Measurements from ENCODE around the gene SNRPD1. TPM values are rescaled to one million over a fixed set of nuclear protein-coding genes. Genes with fewer than 3 reads are reported as not detected.

The SNRPD1 gene
- total RNA-seq, 6 experiments from 2014 or later: 3.5 to 16.3 (median 9.4) TPM

- no peak for DNase-seq
- no peak for ATAC-seq
- WGBS (ENCODE audit: insufficient coverage, low coverage, low lambda C conversion rate, missing lambda C conversion rate): 88% methylated on average over 2 of the region's 7 CpGs
Observed at GRCh38 chr18:21593540-21594257, 18.4 kb upstream of the SNRPD1 start.

DNA sequence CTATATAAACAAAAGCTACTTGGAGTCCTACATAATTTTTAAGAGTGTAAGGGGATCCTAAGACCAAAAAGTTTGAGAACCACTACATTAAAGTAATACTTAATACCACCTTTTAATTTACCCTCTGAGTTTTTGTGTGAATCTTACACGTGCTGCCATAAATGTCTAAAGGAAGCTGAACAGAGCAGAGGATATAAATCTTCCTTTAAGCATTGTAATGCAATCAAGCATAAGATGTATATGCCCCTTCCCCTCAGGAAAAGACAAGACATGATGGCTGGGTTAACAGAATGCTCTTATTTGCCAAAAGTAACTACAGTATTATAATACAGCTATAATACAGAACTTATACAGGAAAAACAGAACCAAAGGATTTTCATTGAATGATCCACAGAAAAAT is 14.5 kb upstream of the SNRPD1 start:
- peaks cover 0 to 18% (median 0%) of the 10 kb centered on the region in 4 donors for H3K4me1 ChIP-seq
- no peak for TF ChIP-seq POLR2A (IDR thresholded peaks at IDR 0.05)
- TF ChIP-seq, protein P1, sequence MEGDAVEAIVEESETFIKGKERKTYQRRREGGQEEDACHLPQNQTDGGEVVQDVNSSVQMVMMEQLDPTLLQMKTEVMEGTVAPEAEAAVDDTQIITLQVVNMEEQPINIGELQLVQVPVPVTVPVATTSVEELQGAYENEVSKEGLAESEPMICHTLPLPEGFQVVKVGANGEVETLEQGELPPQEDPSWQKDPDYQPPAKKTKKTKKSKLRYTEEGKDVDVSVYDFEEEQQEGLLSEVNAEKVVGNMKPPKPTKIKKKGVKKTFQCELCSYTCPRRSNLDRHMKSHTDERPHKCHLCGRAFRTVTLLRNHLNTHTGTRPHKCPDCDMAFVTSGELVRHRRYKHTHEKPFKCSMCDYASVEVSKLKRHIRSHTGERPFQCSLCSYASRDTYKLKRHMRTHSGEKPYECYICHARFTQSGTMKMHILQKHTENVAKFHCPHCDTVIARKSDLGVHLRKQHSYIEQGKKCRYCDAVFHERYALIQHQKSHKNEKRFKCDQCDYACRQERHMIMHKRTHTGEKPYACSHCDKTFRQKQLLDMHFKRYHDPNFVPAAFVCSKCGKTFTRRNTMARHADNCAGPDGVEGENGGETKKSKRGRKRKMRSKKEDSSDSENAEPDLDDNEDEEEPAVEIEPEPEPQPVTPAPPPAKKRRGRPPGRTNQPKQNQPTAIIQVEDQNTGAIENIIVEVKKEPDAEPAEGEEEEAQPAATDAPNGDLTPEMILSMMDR (IDR thresholded peaks at IDR 0.05): no peak
- no peaks in the 10 kb centered on the region for H3K27me3 ChIP-seq
- DNase-seq (no peak), ATAC-seq (no peak)
- H3K4me3 ChIP-seq: no peak overlapping the region
- H3K9me3 ChIP-seq: no peaks in the 10 kb centered on the region
- WGBS (ENCODE audit: insufficient coverage, low coverage, low lambda C conversion rate, missing lambda C conversion rate): 69% methylated on average over 1 of the region's 1 CpG
- intact Hi-C loops (cut with DNase I): no loop called here
- no peaks in the 10 kb centered on the region for H3K36me3 ChIP-seq
- no peak overlapping the region for H3K27ac ChIP-seq

More at GRCh38 chr18:21593540-21594257, 18.4 kb upstream of the SNRPD1 start:
- no peaks in the 10 kb centered on the region for H3K9me3 ChIP-seq
- intact Hi-C loops (cut with DNase I): no loop called here
- no peak overlapping the region for H3K27ac ChIP-seq
- TF ChIP-seq POLR2A (IDR thresholded peaks at IDR 0.05): no peak
- TF ChIP-seq, protein P1 (IDR thresholded peaks at IDR 0.05): no peak
- H3K4me3 ChIP-seq: no peak overlapping the region
- no peaks in the 10 kb centered on the region for H3K36me3 ChIP-seq
- H3K27me3 ChIP-seq: no peaks in the 10 kb centered on the region
- peaks cover 0 to 11% (median 0%) of the 10 kb centered on the region in 4 donors for H3K4me1 ChIP-seq

DNA sequence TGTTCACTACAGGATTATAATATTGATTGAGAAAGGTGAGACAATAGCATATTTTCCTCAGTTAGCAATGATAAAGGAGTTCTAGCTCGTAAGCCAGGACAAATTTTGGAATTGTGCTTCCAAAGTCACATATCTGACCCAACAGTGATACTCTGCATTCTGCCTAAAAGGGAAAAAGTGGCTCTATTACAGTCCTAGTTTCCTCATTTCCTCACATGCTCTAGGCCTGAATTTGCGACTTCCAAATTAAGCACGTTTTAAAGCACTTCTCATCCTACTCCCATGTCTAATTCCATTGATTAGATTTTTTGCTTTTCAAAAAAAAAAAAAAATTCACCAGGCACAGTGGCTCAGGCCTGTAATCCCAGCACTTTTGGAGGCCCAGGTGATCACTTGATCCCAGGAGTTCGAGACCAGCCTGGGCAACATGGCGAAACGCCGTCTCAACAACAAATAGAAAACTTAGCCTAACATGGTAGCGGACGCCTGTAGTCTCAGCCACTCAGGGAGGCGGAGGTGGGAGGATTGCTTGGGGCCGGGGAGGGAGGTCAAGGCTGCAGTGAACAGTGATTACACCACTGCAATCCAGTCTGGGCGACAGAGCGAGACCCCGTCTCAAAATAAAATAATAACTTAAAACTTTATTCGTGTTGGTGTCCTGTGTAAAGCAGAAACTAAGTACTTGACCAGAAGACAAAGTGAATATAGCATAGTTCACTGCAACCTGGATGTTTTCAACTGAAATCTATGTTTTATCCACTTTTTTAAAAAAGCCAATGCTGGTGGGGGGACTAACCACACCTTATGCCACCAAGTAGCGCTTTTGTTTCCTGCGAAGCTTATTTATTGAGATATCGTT is 13.2 kb upstream of the SNRPD1 start:
- Histone ChIP-seq H3K36me3 (no peaks in the 10 kb centered on the region), H3K4me1 (peaks cover 0 to 18% (median 0%) of the 10 kb centered on the region in 4 donors), H3K27ac (peak overlapping the region; percentile 92 to 97 (median 96)), H3K4me3 (peak overlapping the region; percentile 66 to 90 (median 75)), H3K27me3 (no peaks in the 10 kb centered on the region), H3K9me3 (no peaks in the 10 kb centered on the region)
- no peak for DNase-seq
- intact Hi-C loops (cut with DNase I): no loop called here
- 44% methylated on average over 18 of the region's 18 CpGs for WGBS (ENCODE audit: insufficient coverage, low coverage, low lambda C conversion rate, missing lambda C conversion rate)
- no peak for ATAC-seq
- TF ChIP-seq, protein P1 (IDR thresholded peaks at IDR 0.05): no peak
- TF ChIP-seq POLR2A (IDR thresholded peaks at IDR 0.05): no peak

DNA sequence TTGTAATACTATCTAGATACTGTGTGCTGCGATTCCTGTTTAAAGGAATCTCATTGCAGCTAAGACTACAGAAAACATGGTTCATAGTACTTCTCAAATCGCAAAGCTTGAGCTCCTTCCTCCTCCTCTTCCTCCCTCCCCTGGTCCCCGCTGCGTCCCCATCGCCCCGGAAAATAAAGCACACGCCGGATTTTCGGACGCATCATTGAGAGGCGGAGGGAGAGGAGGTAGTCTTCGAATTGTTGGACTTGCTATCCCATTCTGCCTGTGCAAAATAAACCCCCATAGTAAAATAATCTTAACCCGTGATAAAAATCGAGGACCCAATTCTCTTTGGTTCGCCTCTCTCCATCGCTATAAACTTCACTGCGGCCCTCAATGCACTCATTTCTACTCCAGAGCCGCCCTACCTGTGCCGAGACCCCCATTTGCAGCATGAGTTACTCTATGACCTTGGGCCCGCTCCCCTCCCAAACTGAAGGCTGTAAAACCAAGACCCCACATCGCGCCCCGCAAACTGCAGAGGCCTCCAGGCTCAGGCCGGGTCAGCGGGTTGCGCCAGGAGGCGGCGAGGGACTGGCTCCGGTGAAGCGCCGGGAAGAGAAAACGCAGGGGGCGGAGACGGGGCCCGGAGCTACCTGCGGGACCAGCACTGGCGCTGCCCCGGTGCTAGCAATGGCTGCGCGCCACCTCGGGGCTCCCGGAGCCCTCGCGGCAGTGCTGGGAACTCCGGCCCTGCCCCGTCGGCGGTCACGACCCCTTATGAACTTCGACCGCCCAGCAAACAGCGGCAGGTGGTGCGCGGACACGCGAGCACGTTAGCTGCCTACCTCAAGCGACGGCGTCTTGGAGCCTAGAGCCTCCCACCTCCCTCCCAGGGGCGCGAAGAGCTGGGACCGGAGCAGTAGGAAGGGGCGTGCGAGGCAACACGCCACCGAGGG is 12.3 kb upstream of the SNRPD1 start:
- peak overlapping the region; percentile 92 to 97 (median 96) for H3K27ac ChIP-seq
- TF ChIP-seq, protein P1 (IDR thresholded peaks at IDR 0.05): peak in 2 of 4 donors; percentile 17 to 31
- TF ChIP-seq POLR2A (IDR thresholded peaks at IDR 0.05): no peak
- H3K36me3 ChIP-seq: no peaks in the 10 kb centered on the region
- intact Hi-C loops (cut with DNase I): no loop called here
- no peaks in the 10 kb centered on the region for H3K9me3 ChIP-seq
- peak overlapping the region; percentile 66 to 90 (median 75) for H3K4me3 ChIP-seq
- no peaks in the 10 kb centered on the region for H3K27me3 ChIP-seq
- peaks cover 0 to 18% (median 0%) of the 10 kb centered on the region in 4 donors for H3K4me1 ChIP-seq
- under 1% methylated on average over 34 of the region's 67 CpGs for WGBS (ENCODE audit: insufficient coverage, low coverage, low lambda C conversion rate, missing lambda C conversion rate)
- DNase-seq (peak; percentile 78 to 85 (median 82)), ATAC-seq (peak; percentile 75 to 84 (median 80))

Data from right lobe of liver (tissue), 6 donors.